HG02678 (cell line): Measurements from ENCODE around the gene EPHB3.

ENCODE experiments used
- ATAC-seq: cut with Tn5 transposase; IDR thresholded peaks from one replicate; pipeline ENCODE4 v1.9.1; 2021; ENCODE audit warnings: mild to moderate bottlenecking, moderate library complexity; ENCODE audit not compliant: unreplicated experiment

The EPHB3 gene

GRCh38 chr3:184578822-184579221 lies 17.2 kb downstream of the EPHB3 start:
- ATAC-seq = no peak

- ATAC-seq = no peak
Observed at GRCh38 chr3:184579513-184579912, 17.9 kb downstream of the EPHB3 start.

GRCh38 chr3:184580376-184580775 lies 18.8 kb downstream of the EPHB3 start:
- ATAC-seq = no peak

GRCh38 chr3:184581331-184581855 lies 19.8 kb downstream of the EPHB3 start:
- ATAC-seq = no peak

- ATAC-seq = no peak
Observed at GRCh38 chr3:184582646-184583577, 21.3 kb downstream of the EPHB3 start.

GRCh38 chr3:184583578-184584451 lies 22.2 kb downstream of the EPHB3 start:
- no peak for ATAC-seq

- no peak for ATAC-seq
Observed at GRCh38 chr3:184584464-184584891, 22.9 kb downstream of the EPHB3 start.

- ATAC-seq = no peak
Observed at GRCh38 chr3:184585545-184585944, 24.0 kb downstream of the EPHB3 start.

- ATAC-seq = no peak
Observed at GRCh38 chr3:184586851-184587250, 25.3 kb downstream of the EPHB3 start.

GRCh38 chr3:184588776-184589175 lies 27.2 kb downstream of the EPHB3 start:
- no peak for ATAC-seq

GRCh38 chr3:184590795-184591194 lies 29.2 kb downstream of the EPHB3 start:
- ATAC-seq = no peak

GRCh38 chr3:184591789-184592188 lies 30.2 kb downstream of the EPHB3 start:
- no peak for ATAC-seq

- no peak for ATAC-seq
Observed at GRCh38 chr3:184592371-184593219, 31.0 kb downstream of the EPHB3 start.

GRCh38 chr3:184593220-184593927 lies 31.8 kb downstream of the EPHB3 start:
- no peak for ATAC-seq

GRCh38 chr3:184593928-184594303 lies 32.3 kb downstream of the EPHB3 start:
- no peak for ATAC-seq

GRCh38 chr3:184594371-184595001 lies 32.9 kb downstream of the EPHB3 start:
- ATAC-seq = no peak

GRCh38 chr3:184595726-184596125 lies 34.1 kb downstream of the EPHB3 start:
- ATAC-seq = no peak

- ATAC-seq = no peak
Observed at GRCh38 chr3:184596233-184596632, 34.6 kb downstream of the EPHB3 start.

GRCh38 chr3:184596886-184597575 lies 35.4 kb downstream of the EPHB3 start:
- no peak for ATAC-seq
